ENCODE data around the gene ARX. TPM values are rescaled to one million over a fixed set of nuclear protein-coding genes. Genes with fewer than 3 reads are reported as not detected.

Gene ARX
- total RNA-seq, 2 donors from 2014 or later, result not detected

GRCh38 chrX:25017667-25018247, 2.0 kb upstream of the ARX start:
- ATAC-seq, result no peak

GRCh38 chrX:25016938-25017598, 1.3 kb upstream of the ARX start:
- intact Hi-C loops (cut with DNase I), result no loop called here
- ATAC-seq, result no peak
- DNase-seq, result no peak

More at GRCh38 chrX:25017667-25018247, 2.0 kb upstream of the ARX start:
- intact Hi-C loops (cut with DNase I), result no loop called here
- no peak for DNase-seq

- no peak for ATAC-seq
- no peak for DNase-seq
- intact Hi-C loops (cut with DNase I), result no loop called here
These were observed 551 bp upstream of the ARX start for GRCh38 chrX:25016361-25016671.

GRCh38 chrX:25014366-25014838, 1.4 kb downstream of the ARX start:
- ATAC-seq, result no peak
- intact Hi-C loops (cut with DNase I), result no loop called here
- no peak for DNase-seq

GRCh38 chrX:25013632-25014365, 2.0 kb downstream of the ARX start:
- no peak for ATAC-seq
- intact Hi-C loops (cut with DNase I), result no loop called here
- DNase-seq, result no peak

GRCh38 chrX:25012793-25013631, 2.8 kb downstream of the ARX start:
- intact Hi-C loops (cut with DNase I), result no loop called here
- ATAC-seq, result peak; percentile 28 to 31

GRCh38 chrX:25012433-25012735, 3.4 kb downstream of the ARX start:
- DNase-seq (no peak), ATAC-seq (no peak)
- intact Hi-C loops (cut with DNase I), result no loop called here

More at GRCh38 chrX:25012793-25013631, 2.8 kb downstream of the ARX start:
- no peak for DNase-seq

- intact Hi-C loops (cut with DNase I), result no loop called here
- ATAC-seq (no peak), DNase-seq (no peak)
These were observed 4.0 kb downstream of the ARX start for GRCh38 chrX:25011589-25012432.

- DNase-seq, result no peak
- intact Hi-C loops (cut with DNase I), result no loop called here
- no peak for ATAC-seq
These were observed 4.8 kb downstream of the ARX start for GRCh38 chrX:25010784-25011588.

- intact Hi-C loops (cut with DNase I), result no loop called here
- DNase-seq (no peak), ATAC-seq (no peak)
These were observed 6.4 kb downstream of the ARX start for GRCh38 chrX:25009407-25009806.

- intact Hi-C loops (cut with DNase I), result no loop called here
- DNase-seq (no peak), ATAC-seq (no peak)
These were observed 8.4 kb downstream of the ARX start for GRCh38 chrX:25007059-25008053.

- intact Hi-C loops (cut with DNase I), result no loop called here
- ATAC-seq (no peak), DNase-seq (no peak)
These were observed 9.1 kb downstream of the ARX start for GRCh38 chrX:25006586-25007058.

- DNase-seq (no peak), ATAC-seq (no peak)
- intact Hi-C loops (cut with DNase I), result no loop called here
These were observed 10.2 kb downstream of the ARX start for GRCh38 chrX:25005382-25006185.

GRCh38 chrX:25005034-25005381, 10.8 kb downstream of the ARX start:
- ATAC-seq, result no peak
- intact Hi-C loops (cut with DNase I), result no loop called here
- DNase-seq, result no peak

- no peak for ATAC-seq
- no peak for DNase-seq
- intact Hi-C loops (cut with DNase I), result no loop called here
These were observed 11.2 kb downstream of the ARX start for GRCh38 chrX:25004485-25005032.

- ATAC-seq, result no peak
- no peak for DNase-seq
- intact Hi-C loops (cut with DNase I), result no loop called here
These were observed 11.7 kb downstream of the ARX start for GRCh38 chrX:25004040-25004439.
